Endometrial microvascular endothelial cells (primary cell): ENCODE data around the gene TRIM43. TPM values are rescaled to one million over a fixed set of nuclear protein-coding genes. Genes with fewer than 3 reads are reported as not detected.
"Not testable (repeated sequence)": the region's sequence is repeated elsewhere in the genome, so short reads cannot be mapped to it uniquely, and the experiment has no call there.

Experiments used
- in situ Hi-C: cut with HindIII; loops from 2 replicates; pipeline ENCODE4 v1.10.0; 2017; ENCODE audit warnings: low sequenced_read_pairs, low pct_unique_long_range_greater_than_20kb; ENCODE audit errors: inconsistent ontology term
- total RNA-seq: library from RNA; depleted of rRNA; stranded (reverse); fragments of >200 nt; gene quantifications from one replicate; pipeline ENCODE4 v1.2.3, GENCODE V29; 2015; ENCODE audit errors: inconsistent ontology term

The TRIM43 gene
- total RNA-seq, 1 donor from 2014 or later = not detected

DNA sequence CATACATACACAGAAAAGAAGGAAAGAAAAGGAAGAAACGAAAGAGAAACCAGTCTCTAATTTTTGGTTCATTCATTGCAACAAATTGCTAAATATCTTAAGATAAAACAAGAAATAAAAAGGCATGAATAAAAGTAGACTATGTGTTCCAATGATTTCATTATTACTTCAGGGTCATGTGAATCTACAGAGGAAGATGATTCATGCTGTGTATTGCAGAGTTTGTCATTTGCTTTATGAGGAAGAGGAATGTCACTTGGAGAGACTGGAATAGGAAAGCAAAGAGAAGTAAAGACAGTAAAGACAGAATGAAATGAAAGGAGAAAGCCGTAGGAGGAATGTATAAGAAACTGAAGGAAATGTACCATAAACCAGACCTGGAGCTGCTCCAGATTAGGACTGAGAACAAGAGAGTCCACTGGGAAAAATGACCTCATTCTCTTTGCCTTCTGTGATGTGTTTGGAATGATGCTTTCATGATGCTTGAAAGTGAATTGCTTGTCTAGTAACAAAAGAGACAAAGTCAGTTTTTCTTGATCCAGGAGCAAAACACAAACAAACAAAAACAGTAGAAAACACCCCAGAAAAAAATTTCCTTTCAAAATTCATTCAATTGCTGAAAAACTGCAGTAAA is 41.9 kb downstream of the TRIM43 start:
- in situ Hi-C loops = not testable (repeated sequence)

DNA sequence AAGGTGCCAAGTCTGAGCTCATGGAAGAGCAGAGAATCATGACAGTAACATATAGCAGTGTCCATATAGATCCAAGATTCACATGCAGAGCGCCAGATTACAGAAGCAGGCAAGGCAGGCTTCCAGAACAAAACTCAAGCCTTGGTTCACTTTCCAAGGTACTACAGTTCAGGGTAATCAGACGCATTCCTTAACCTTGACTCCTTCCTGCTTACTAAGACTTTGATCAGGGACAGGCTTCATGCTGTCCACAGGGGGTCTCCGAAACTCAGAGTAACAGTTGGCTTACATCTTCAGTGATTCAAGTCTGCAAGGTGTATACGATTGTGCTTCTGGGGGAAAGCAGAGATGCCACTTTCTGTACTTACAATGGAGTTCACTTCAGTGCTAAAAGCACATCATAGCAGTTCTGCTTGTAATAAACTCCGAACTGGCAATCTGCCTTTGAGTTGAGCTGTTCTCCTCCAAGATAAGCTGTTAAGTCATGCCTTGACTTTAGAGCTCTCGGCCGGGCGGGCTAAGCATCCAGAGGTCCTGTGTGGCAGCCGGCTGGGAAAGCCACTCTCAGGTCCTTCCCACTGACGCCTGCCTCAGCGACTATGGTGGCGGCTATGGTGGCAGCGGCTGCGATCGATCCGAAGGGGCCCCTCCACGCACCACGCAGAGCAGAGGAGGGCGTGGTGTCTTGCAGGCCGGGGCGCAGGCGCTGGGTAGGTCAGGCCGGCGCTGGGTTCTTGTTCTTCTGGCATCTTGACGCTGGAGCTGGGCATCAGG is 48.9 kb downstream of the TRIM43 start:
- in situ Hi-C loops = not testable (repeated sequence)

DNA sequence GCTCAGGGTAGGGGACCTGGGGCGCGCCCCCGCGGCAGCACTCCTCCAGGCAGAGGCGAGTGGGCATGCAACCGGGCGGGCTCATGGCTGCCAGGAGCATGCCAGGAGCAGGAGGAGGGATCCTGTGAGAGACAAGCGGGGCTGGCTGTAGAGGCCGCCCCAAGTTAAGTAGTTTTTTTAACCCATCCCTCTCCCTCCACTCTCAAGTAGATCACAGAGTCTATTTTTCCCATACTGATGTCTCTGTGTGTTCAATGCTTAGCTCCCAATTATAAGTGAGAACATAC is 49.4 kb downstream of the TRIM43 start:
- in situ Hi-C loops = not testable (repeated sequence)

DNA sequence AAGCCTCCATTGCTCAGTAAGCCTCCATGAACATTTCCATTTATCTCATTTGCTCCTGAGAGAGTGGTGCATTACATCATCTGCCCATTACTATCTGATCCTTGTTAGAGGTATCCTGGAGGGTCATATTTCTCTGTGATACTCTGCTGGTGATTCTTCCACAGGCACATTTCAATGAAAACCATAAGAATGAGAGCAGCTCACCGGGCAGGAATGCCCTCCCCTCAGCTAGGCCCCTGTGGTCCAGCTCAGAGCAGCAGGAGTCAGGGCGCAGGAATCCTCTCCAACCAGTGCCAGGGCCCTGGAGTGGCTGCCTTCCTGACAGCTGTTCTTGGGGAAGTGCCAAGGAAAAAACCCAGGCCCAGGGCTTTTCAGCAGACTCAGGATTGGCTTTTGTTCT is 50.0 kb downstream of the TRIM43 start:
- in situ Hi-C loops = not testable (repeated sequence)

DNA sequence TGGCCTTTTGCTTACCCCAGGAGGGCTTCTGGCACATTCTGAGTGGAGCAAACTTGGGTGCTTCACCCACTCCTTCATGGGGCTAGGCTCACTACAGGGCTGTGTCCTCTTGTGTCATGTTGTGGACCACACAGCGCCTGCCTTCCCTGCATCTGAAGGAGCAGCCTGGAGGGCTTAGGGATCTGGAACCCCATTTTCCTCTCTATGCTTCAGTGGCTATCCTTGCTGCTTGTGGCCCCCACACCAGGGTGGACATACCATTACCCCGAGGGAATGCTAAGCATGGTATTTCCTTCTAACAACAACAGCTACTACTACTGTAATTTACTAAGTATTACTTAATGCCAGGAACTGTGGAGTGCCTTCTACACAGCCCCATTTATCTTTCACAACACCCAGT is 50.6 kb downstream of the TRIM43 start:
- in situ Hi-C loops = not testable (repeated sequence)

DNA sequence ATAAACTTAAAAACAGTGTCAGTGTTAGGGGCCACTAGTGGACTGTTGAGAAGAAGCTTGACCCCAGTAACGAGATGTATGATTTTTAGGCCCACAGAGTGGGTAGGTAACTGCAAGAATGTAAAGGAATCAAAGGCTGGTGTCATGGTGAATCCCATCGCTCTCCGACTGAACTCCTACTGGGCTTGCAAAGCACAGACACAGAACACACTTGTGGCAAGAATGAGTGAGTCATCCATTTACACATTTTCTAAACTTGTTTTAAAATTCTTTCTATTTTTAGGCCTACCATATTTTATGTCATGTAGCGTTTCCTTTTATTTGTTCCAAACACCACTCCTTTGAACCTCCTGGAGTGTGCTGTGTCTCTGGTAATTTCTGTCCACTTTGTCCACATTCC is 51.1 kb downstream of the TRIM43 start:
- in situ Hi-C loops = not testable (repeated sequence)

DNA sequence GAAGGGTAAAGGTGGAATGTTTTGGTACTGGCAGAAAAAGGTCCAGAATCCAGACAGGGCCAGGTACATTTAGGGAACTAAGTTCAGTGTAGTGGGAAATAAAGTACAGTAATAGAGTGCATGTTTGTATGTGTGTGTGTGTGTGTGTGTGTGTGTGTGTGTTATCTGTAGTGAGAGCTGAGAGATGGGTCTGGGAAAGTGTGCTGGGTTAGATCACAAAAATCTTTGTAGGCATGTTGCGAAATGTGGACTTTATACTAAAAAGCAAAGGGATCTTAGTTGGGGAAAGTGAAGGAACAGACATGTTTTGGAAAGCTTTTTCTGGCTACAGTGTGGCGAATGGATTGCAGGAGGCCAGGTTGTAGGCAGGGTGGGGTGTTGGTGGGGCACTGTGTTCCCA is 53.5 kb downstream of the TRIM43 start:
- in situ Hi-C loops = not testable (repeated sequence)

DNA sequence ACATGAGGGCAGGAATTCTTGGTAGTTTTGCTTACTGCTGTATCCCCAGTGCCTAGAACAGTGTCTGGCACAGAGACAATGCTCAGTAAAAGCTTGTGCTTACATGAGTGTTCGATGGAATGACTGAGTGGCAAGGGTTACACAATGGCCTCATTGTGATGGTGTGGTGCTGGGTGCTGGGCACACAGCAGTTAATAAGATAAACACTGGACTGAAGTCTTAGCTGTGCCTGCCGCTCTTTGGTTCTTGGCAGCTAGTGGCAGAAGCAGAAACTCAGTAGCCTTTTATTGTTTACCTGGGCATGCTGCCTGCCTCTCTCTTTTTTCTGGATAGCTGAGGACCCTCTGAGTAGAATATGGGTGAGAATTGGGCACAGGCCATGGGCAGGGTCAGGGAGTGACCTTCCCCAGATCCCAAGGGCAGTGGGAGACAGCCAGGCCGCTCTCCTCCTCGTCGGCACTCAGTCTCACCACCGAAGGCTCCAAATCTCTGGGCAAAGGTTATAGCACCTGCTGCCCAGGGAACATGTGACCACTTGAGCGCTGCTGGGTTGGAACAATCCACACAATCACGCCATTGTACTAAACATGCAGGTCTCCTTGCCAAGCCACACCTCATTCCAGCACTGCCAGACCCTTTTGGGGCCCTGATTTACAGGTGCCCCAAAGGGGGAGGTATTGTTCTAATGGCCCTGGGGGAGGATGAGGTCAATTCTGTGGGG is 54.6 kb downstream of the TRIM43 start:
- in situ Hi-C loops = not testable (repeated sequence)

DNA sequence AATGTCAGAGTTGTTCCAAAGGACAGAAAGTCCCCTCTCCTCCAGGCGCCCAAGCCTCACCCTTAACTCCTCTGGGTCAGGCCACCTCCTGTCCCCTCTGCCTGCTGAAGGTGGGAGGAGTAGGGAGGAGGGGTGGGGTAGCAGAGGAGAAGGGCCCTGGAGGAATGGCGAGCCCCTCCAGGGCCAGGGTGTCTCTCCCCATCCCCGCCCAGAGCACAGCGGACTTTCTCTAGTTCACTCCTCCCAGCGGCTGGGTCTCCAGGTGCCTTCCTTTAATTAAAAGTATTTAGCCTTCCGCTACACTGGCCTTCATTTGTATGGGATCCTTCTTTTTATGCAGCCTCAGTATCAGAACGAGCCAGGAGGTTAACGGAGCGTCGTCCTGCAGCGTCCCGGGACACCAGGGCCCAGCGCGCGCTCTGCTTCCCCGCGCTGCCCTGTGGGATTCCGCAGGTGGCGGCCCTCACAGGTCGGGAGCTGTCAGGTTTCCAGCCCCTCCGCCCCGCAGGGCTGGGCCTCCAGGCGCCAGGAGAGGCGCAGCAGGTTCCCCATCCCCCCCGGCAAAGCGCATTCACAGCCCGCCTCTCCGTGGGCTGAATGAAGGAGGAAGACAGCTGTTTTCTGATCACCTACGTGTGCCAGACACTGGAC is 57.2 kb downstream of the TRIM43 start:
- in situ Hi-C loops = not testable (repeated sequence)

Other genes starting within 250 kb of the TRIM43 start
- gene FAHD2A, start 189.3 kb upstream of the TRIM43 start, total RNA-seq = 35.2 TPM
- not detected for gene TRIM43B, start 107.2 kb upstream of the TRIM43 start, total RNA-seq